Measurements from ENCODE around the gene SPAG17.

SPAG17 gene

GRCh38 chr1:117985973-117986372 lies 199.1 kb downstream of the SPAG17 start (continued):
- no peak for TF ChIP-seq GLIS1 (tag by site-specific recombination; IDR thresholded peaks at IDR 0.05)

- TF ChIP-seq, protein P1, sequence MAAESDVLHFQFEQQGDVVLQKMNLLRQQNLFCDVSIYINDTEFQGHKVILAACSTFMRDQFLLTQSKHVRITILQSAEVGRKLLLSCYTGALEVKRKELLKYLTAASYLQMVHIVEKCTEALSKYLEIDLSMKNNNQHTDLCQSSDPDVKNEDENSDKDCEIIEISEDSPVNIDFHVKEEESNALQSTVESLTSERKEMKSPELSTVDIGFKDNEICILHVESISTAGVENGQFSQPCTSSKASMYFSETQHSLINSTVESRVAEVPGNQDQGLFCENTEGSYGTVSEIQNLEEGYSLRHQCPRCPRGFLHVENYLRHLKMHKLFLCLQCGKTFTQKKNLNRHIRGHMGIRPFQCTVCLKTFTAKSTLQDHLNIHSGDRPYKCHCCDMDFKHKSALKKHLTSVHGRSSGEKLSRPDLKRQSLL (tag by site-specific recombination; IDR thresholded peaks at IDR 0.05), result no peak
- TF ChIP-seq ZFP37 (tag by site-specific recombination; IDR thresholded peaks at IDR 0.05), result no peak
- no peak for TF ChIP-seq ZNF658 (tag by site-specific recombination; IDR thresholded peaks at IDR 0.05)
- no peak for TF ChIP-seq KLF10 (tag by site-specific recombination; IDR thresholded peaks at IDR 0.05)
- TF ChIP-seq ZNF335 (tag by site-specific recombination; conservative IDR thresholded peaks at IDR 0.05), result no peak
- no peak for TF ChIP-seq ZBTB8A (tag by site-specific recombination; IDR thresholded peaks at IDR 0.05)
- no peak for TF ChIP-seq HOXA7 (CRISPR knock-in tag; IDR thresholded peaks at IDR 0.05; ENCODE audit: borderline replicate concordance)
- TF ChIP-seq ZNF248 (tag by site-specific recombination; IDR thresholded peaks at IDR 0.05), result no peak
- no peak for TF ChIP-seq EGR2 (tag by site-specific recombination; IDR thresholded peaks at IDR 0.05; ENCODE audit: low read depth)
- TF ChIP-seq, protein P2, sequence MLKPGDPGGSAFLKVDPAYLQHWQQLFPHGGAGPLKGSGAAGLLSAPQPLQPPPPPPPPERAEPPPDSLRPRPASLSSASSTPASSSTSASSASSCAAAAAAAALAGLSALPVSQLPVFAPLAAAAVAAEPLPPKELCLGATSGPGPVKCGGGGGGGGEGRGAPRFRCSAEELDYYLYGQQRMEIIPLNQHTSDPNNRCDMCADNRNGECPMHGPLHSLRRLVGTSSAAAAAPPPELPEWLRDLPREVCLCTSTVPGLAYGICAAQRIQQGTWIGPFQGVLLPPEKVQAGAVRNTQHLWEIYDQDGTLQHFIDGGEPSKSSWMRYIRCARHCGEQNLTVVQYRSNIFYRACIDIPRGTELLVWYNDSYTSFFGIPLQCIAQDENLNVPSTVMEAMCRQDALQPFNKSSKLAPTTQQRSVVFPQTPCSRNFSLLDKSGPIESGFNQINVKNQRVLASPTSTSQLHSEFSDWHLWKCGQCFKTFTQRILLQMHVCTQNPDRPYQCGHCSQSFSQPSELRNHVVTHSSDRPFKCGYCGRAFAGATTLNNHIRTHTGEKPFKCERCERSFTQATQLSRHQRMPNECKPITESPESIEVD (tag by site-specific recombination; IDR thresholded peaks at IDR 0.05), result no peak
- TF ChIP-seq SP2 (tag by site-specific recombination; IDR thresholded peaks at IDR 0.05), result no peak
- no peak for TF ChIP-seq ZNF664 (tag by site-specific recombination; IDR thresholded peaks at IDR 0.05)
- no peak for TF ChIP-seq ZNF596 (tag by site-specific recombination; IDR thresholded peaks at IDR 0.05)
- TF ChIP-seq ZNF623 (tag by site-specific recombination; IDR thresholded peaks at IDR 0.05), result no peak
- TF ChIP-seq ZNF221 (tag by site-specific recombination; IDR thresholded peaks at IDR 0.05; ENCODE audit: borderline replicate concordance), result no peak
- no peak for TF ChIP-seq ZNF560 (tag by site-specific recombination; IDR thresholded peaks at IDR 0.05; ENCODE audit: borderline replicate concordance)
- TF ChIP-seq KLF8 (tag by site-specific recombination; IDR thresholded peaks at IDR 0.05), result no peak
- TF ChIP-seq HIC1 (tag by site-specific recombination; IDR thresholded peaks at IDR 0.05), result no peak
- TF ChIP-seq, protein P3, sequence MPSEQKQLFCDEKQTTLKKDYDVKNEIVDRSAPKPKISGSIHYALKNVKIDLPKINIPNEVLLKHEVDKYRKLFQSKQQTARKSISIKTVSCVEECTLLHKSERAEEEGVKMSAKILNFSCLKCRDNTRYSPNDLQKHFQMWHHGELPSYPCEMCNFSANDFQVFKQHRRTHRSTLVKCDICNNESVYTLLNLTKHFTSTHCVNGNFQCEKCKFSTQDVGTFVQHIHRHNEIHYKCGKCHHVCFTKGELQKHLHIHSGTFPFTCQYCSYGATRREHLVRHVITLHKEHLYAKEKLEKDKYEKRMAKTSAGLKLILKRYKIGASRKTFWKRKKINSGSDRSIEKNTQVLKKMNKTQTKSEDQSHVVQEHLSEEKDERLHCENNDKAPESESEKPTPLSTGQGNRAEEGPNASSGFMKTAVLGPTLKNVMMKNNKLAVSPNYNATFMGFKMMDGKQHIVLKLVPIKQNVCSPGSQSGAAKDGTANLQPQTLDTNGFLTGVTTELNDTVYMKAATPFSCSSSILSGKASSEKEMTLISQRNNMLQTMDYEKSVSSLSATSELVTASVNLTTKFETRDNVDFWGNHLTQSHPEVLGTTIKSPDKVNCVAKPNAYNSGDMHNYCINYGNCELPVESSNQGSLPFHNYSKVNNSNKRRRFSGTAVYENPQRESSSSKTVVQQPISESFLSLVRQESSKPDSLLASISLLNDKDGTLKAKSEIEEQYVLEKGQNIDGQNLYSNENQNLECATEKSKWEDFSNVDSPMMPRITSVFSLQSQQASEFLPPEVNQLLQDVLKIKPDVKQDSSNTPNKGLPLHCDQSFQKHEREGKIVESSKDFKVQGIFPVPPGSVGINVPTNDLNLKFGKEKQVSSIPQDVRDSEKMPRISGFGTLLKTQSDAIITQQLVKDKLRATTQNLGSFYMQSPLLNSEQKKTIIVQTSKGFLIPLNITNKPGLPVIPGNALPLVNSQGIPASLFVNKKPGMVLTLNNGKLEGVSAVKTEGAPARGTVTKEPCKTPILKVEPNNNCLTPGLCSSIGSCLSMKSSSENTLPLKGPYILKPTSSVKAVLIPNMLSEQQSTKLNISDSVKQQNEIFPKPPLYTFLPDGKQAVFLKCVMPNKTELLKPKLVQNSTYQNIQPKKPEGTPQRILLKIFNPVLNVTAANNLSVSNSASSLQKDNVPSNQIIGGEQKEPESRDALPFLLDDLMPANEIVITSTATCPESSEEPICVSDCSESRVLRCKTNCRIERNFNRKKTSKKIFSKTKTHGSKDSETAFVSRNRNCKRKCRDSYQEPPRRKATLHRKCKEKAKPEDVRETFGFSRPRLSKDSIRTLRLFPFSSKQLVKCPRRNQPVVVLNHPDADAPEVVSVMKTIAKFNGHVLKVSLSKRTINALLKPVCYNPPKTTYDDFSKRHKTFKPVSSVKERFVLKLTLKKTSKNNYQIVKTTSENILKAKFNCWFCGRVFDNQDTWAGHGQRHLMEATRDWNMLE (tag by site-specific recombination; conservative IDR thresholded peaks at IDR 0.05; ENCODE audit: low read depth), result no peak
- no peak for TF ChIP-seq MZF1 (tag by site-specific recombination; IDR thresholded peaks at IDR 0.05; ENCODE audit: borderline replicate concordance)
- ChIA-PET CTCF (no interaction called here), POLR2A (no interaction called here)
- no peaks in the 10 kb centered on the region for H3K9me3 ChIP-seq (ENCODE audit: control insufficient read depth, insufficient read depth, low read depth, low read length)
- H3K4me1 ChIP-seq (ENCODE audit: control insufficient read depth, insufficient read depth, low read length), result no peaks in the 10 kb centered on the region
- H3K27ac ChIP-seq (ENCODE audit: extremely low read depth, low read depth, low read length), result no peak overlapping the region
- no peak overlapping the region for H3K4me3 ChIP-seq (ENCODE audit: low read depth, low read length)
- H3K36me3 ChIP-seq (ENCODE audit: control insufficient read depth in 2 of 2, insufficient read depth in 1 of 2, low read length in 2 of 2), result no peaks in the 10 kb centered on the region
Measured at GRCh38 chr1:117985239-117985638, 199.8 kb downstream of the SPAG17 start.
